ENCODE measurements around the gene NALCN.
"Not testable (repeated sequence)": the region's sequence is repeated elsewhere in the genome, so short reads cannot be mapped to it uniquely, and the experiment has no call there.

NALCN gene

GRCh38 chr13:101326710-101327109 is 89.6 kb downstream of the NALCN start:
- H3K4me3 Mint-ChIP-seq = no peak overlapping the region
- H3K27ac Mint-ChIP-seq = no peak overlapping the region
- H3K9me3 Mint-ChIP-seq = no peaks in the 10 kb centered on the region
- no peak for ATAC-seq
- DNase-seq (ENCODE audit: low spot score in 2 of 2) = no peak
- no peaks in the 10 kb centered on the region for H3K4me1 Mint-ChIP-seq
- H3K36me3 Mint-ChIP-seq = no peaks in the 10 kb centered on the region

- no peak for DNase-seq (ENCODE audit: low spot score in 2 of 2)
- Mint-ChIP-seq H3K27ac (no peak overlapping the region), H3K4me3 (no peak overlapping the region), H3K36me3 (no peaks in the 10 kb centered on the region), H3K9me3 (no peaks in the 10 kb centered on the region), H3K4me1 (no peaks in the 10 kb centered on the region)
- no peak for ATAC-seq
Measured at GRCh38 chr13:101325423-101325822, 90.9 kb downstream of the NALCN start.

DNA sequence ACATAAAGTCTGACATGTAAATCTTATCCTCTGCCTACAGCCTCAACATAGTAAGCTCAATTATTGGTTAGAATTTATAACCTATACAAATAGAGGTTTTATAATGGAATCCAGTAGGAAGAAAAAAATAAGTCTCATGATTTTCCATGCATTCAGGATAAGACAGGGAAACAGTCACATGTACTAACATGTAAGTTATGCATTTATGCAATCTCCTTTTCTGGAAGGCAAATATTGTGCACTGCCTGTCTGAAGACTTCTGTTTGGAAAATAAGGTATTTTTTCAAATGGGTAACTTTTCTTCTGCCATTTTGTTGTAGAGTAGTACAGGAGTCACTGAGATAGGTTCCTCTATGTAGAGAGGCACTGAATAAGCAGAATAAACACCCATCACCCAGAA is 92.7 kb downstream of the NALCN start:
- DNase-seq (ENCODE audit: low spot score in 2 of 2) (no peak), ATAC-seq (no peak)
- Mint-ChIP-seq H3K36me3 (no peaks in the 10 kb centered on the region), H3K4me3 (no peak overlapping the region), H3K4me1 (no peaks in the 10 kb centered on the region), H3K9me3 (no peaks in the 10 kb centered on the region), H3K27ac (no peak overlapping the region)

- ATAC-seq (no peak), DNase-seq (ENCODE audit: low spot score in 2 of 2) (no peak)
- H3K9me3 Mint-ChIP-seq = no peaks in the 10 kb centered on the region
- no peaks in the 10 kb centered on the region for H3K4me1 Mint-ChIP-seq
- no peak overlapping the region for H3K27ac Mint-ChIP-seq
- H3K36me3 Mint-ChIP-seq = no peaks in the 10 kb centered on the region
- no peak overlapping the region for H3K4me3 Mint-ChIP-seq
Measured at GRCh38 chr13:101317986-101318523, 98.3 kb downstream of the NALCN start.

- not testable (repeated sequence) for H3K27ac Mint-ChIP-seq; H3K4me1 Mint-ChIP-seq; H3K9me3 Mint-ChIP-seq; H3K36me3 Mint-ChIP-seq; DNase-seq (ENCODE audit: low spot score in 2 of 2); ATAC-seq; H3K4me3 Mint-ChIP-seq
Measured at GRCh38 chr13:101313479-101313878, 102.8 kb downstream of the NALCN start.

DNA sequence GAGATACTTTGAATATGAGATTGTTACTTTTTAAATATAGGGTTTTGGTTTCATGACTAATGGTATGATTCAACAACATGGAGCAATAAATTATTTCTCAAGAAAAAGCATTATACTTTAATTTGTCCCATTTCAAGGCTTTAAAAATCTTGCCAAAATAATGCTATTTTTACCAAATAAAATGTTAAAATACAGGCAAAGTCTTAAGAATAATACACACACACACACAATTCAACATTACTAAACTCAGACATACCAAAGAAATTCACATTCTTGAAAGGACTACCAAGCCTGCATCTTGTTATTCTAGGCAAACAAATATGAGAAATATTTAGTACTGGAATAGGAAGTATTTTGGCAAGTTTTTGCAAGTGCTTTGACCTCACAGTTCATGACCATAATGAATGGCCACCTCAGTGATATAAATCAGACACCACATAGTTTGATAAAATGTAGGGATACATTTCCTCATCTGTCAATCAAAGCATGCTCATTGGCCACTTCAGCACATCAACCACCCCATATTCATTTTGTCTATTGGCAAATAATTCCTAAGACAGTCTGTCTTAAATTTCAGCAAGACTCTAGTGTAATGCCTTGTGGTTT is 107.2 kb downstream of the NALCN start:
- ATAC-seq = no peak
- Mint-ChIP-seq H3K4me1 (no peaks in the 10 kb centered on the region), H3K4me3 (no peak overlapping the region), H3K9me3 (no peaks in the 10 kb centered on the region), H3K27ac (no peak overlapping the region), H3K36me3 (no peaks in the 10 kb centered on the region)
- no peak for DNase-seq (ENCODE audit: low spot score in 2 of 2)

DNA sequence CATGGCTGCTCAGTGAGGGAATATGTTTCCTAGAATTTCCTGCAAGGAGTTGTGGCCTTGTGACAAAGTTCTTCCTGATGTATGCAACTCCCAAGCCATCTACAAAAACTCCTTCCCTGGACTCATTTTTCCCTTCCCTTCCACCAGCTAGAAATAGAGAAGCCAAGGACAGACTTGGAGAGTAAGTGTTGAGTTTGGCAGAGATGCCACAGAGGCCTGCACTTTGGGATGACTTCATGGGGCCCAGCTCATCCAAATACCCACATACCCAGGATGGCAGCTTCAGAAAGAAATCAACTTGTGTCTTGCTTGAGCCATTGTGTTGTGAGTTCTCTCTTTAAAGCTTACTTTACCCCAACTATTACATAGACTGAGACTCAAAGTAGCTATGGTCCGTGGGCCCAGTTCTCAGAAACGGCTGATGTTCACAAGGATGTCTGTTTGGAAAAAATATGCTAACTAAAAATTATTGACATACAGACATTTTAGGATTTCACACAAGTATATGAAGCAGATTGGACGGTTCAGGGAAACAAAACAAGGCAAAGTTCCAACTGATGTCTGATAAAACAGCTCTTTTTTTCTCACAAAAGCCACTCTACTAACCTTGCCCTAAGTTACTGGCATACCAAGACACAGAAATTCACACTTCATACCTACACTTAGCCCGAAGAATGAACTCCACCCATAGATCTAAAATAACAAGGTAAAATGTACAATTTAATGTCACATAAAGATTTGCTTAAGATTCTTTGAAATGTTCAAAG is 107.9 kb downstream of the NALCN start:
- Mint-ChIP-seq H3K4me3 (no peak overlapping the region), H3K27ac (no peak overlapping the region), H3K4me1 (no peaks in the 10 kb centered on the region), H3K36me3 (no peaks in the 10 kb centered on the region), H3K9me3 (no peaks in the 10 kb centered on the region)
- no peak for DNase-seq (ENCODE audit: low spot score in 2 of 2)
- ATAC-seq = no peak

DNA sequence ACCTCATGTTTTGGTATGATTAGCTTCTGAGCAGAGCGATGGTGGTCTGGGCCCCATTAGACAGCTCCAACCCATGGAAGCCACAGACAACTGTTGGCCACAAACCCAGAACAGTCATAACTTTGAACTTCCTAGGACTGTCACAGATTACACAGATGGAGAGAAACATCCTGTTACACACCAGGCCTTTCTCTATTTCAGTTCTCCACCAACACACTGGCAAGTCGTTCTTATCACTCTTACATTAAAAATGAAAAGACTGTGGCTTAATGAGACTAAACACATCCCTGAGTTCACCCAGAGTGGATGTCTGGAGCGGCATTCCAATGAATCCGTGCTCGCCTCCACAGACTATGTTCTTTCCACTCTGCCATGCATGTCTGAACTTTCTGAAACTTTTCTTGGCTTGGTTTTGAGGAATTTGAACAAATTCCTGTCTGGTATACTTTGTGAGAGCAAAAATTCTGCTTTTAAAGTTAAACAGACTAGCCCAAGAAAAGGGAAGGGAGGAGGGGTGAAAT is 109.1 kb downstream of the NALCN start:
- Mint-ChIP-seq H3K4me1 (no peaks in the 10 kb centered on the region), H3K36me3 (no peaks in the 10 kb centered on the region), H3K9me3 (no peaks in the 10 kb centered on the region), H3K27ac (no peak overlapping the region), H3K4me3 (no peak overlapping the region)
- ATAC-seq (peak; percentile 76), DNase-seq (ENCODE audit: low spot score in 2 of 2) (no peak)

DNA sequence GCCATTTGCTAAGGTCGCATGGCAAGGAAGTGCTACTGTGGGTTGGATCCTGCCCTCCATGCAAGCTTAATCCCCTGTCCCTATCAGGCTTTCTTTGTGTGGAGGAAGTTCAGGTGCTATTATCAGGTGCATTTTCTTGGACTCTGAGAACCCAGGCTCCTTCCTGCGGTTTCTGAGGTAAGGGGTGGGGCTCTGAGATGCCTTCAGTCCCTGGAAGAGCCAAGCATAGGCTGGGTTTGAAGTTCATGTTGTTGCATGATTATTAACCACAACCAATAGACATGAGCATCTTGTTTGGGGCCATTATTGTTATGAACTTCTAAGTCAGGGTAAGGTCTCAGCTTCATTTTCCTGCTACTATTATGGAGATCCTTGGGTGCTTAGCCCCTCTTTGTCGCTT is 109.5 kb downstream of the NALCN start:
- Mint-ChIP-seq H3K9me3 (no peaks in the 10 kb centered on the region), H3K27ac (no peak overlapping the region), H3K4me1 (no peaks in the 10 kb centered on the region), H3K36me3 (no peaks in the 10 kb centered on the region), H3K4me3 (no peak overlapping the region)
- DNase-seq (ENCODE audit: low spot score in 2 of 2) (no peak), ATAC-seq (no peak)

- DNase-seq (ENCODE audit: low spot score in 2 of 2) (no peak), ATAC-seq (no peak)
- Mint-ChIP-seq H3K36me3 (no peaks in the 10 kb centered on the region), H3K4me3 (no peak overlapping the region), H3K9me3 (no peaks in the 10 kb centered on the region), H3K27ac (no peak overlapping the region), H3K4me1 (no peaks in the 10 kb centered on the region)
Measured at GRCh38 chr13:101305981-101306411, 110.3 kb downstream of the NALCN start.

DNA sequence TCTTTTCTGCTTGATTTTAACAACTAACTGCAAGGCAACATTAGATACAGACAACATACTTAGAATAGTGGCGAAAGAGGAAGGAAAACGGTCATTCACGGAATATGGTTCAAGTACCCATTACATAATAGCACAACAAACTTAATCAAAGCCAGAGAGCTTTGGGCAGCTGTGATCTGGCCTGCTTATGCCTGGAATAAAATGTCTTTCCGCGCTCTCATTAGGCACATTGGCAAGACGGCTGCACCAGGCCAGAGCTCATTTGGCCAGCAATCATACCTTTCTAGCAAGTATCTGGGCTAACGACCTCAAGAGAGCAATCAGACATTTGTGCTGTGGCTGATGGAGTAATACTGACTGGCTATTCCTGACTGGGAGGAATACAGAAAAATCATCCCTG is 112.8 kb downstream of the NALCN start:
- Mint-ChIP-seq H3K36me3 (no peaks in the 10 kb centered on the region), H3K27ac (no peak overlapping the region), H3K9me3 (no peaks in the 10 kb centered on the region), H3K4me1 (no peaks in the 10 kb centered on the region), H3K4me3 (no peak overlapping the region)
- DNase-seq (ENCODE audit: low spot score in 2 of 2) = no peak
- ATAC-seq = no peak

DNA sequence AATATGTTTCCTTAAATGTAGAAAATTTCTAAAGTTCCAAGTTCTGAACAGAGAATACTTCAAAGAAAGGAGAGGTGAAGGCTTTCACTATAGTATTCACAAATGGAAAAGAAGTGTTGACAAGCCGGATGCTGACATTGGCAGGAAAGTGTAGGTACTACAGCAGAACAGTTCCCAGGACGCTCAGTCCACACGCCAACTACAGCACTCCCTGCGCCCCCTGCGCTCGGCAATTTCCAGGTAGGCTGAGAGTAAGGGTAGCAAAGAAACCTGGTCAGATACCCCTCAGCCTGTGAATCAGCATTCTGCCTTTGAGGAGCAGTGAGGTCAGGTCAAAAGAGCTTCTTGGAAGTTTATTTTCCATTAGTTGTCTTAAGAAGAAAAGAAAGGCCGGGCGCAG is 115.3 kb downstream of the NALCN start:
- ATAC-seq = no peak
- H3K4me1 Mint-ChIP-seq = no peaks in the 10 kb centered on the region

GRCh38 chr13:101300531-101300930 is 115.8 kb downstream of the NALCN start:
- DNase-seq (ENCODE audit: low spot score in 2 of 2) (no peak), ATAC-seq (no peak)
- H3K4me3 Mint-ChIP-seq = no peak overlapping the region

More for the DNA sequence above, 115.3 kb downstream of the NALCN start:
- Mint-ChIP-seq H3K27ac (no peak overlapping the region), H3K9me3 (no peaks in the 10 kb centered on the region), H3K4me3 (no peak overlapping the region), H3K36me3 (no peaks in the 10 kb centered on the region)
- no peak for DNase-seq (ENCODE audit: low spot score in 2 of 2)

GRCh38 chr13:101298517-101298916 is 117.8 kb downstream of the NALCN start:
- no peaks in the 10 kb centered on the region for H3K4me1 Mint-ChIP-seq
- no peaks in the 10 kb centered on the region for H3K9me3 Mint-ChIP-seq
- ATAC-seq = no peak
- H3K4me3 Mint-ChIP-seq = no peak overlapping the region
- no peaks in the 10 kb centered on the region for H3K36me3 Mint-ChIP-seq
- no peak overlapping the region for H3K27ac Mint-ChIP-seq
- DNase-seq (ENCODE audit: low spot score in 2 of 2) = no peak

More at GRCh38 chr13:101300531-101300930, 115.8 kb downstream of the NALCN start:
- no peaks in the 10 kb centered on the region for H3K36me3 Mint-ChIP-seq
- H3K4me1 Mint-ChIP-seq = no peaks in the 10 kb centered on the region
- no peaks in the 10 kb centered on the region for H3K9me3 Mint-ChIP-seq
- no peak overlapping the region for H3K27ac Mint-ChIP-seq

- H3K36me3 Mint-ChIP-seq = no peaks in the 10 kb centered on the region
- H3K9me3 Mint-ChIP-seq = no peaks in the 10 kb centered on the region
- no peak overlapping the region for H3K4me3 Mint-ChIP-seq
- no peaks in the 10 kb centered on the region for H3K4me1 Mint-ChIP-seq
- no peak overlapping the region for H3K27ac Mint-ChIP-seq
- ATAC-seq (peak; percentile 64), DNase-seq (ENCODE audit: low spot score in 2 of 2) (no peak)
Measured at GRCh38 chr13:101297794-101298193, 118.5 kb downstream of the NALCN start.

DNA sequence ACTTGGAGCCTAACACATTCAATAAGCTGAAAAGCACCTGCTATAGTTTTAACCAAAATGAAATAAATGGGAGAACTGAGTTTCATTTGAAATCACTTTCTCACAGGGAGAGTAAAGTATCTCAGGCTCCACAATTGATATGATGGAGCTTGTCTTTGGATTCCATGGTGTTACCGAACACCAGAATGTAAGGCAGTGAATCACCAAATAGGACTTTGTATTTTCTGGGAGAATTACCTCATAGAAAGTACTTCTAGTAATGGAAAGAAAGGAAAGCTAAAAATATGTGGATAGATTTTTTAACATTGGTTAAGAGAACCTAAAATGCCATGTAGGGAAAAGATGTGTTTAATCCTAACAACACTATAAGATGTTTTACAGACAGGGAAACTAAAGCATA is 123.6 kb downstream of the NALCN start:
- ATAC-seq (no peak), DNase-seq (ENCODE audit: low spot score in 2 of 2) (no peak)
- Mint-ChIP-seq H3K27ac (no peak overlapping the region), H3K9me3 (no peaks in the 10 kb centered on the region), H3K4me3 (no peak overlapping the region), H3K4me1 (peaks cover 8% of the 10 kb centered on the region), H3K36me3 (no peaks in the 10 kb centered on the region)
